GM12801 (cell line): ENCODE data around the gene CCL26.

ENCODE experiments used
- TF ChIP-seq, protein P1 (sequence below): IDR thresholded peaks from one replicate; pipeline ENCODE4 v1.5.1; 2011; ENCODE audit warnings: control low read depth; ENCODE audit not compliant: insufficient read length; ENCODE audit errors: extremely low read depth

The CCL26 gene, protein sequence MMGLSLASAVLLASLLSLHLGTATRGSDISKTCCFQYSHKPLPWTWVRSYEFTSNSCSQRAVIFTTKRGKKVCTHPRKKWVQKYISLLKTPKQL

DNA sequence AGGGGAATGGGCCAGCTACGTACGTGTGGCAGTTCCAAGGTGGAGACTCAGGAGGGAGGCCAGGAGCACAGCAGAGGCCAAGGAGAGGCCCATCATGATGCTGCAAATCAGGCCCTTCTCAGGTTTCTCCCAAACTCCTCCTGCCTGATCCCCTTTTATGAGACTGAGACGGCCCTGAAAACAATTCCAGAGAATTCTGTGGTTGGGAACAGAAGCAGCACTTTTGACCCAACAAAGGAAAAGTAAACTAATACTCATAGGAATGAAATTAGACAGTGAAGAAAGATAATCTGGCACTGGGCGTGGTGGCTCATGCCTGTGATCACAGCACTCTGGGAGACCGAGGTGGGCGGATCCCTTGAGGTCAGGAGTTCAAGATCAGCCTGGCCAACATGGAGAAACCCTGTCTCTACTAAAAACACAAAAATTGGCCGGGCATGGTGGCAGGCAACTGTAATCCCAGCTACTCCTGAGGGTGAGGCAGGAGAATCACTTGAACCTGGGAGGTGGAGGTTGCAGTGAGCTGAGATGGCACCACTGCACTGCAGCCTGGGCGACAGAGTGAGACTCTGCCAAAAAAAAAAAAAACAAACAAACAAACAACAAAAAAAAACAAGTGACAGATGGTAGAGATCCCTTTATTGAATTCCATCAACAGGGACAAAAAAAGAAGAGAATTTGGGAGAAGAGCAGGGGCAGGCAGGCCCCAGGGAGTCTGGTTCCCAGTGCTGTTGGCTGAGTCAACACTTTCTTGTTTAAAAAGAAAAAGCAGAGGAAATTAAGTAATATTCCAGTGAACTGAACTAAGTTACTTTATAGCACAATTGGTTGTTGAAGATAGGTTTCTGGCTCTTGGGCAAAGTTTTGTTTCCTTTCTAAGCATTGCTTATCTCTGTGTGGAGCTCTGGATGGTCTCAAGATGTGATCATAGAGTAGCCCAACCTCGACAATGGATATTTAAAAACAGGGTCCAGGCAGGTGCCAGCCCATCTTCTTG is at the start of gene CCL26:
Gene CCL26 (minus strand): TSS at position 131 of the 997 bp plus-strand sequence. CDS start 35 bp downstream, at position 96.
- TF ChIP-seq, protein P1, sequence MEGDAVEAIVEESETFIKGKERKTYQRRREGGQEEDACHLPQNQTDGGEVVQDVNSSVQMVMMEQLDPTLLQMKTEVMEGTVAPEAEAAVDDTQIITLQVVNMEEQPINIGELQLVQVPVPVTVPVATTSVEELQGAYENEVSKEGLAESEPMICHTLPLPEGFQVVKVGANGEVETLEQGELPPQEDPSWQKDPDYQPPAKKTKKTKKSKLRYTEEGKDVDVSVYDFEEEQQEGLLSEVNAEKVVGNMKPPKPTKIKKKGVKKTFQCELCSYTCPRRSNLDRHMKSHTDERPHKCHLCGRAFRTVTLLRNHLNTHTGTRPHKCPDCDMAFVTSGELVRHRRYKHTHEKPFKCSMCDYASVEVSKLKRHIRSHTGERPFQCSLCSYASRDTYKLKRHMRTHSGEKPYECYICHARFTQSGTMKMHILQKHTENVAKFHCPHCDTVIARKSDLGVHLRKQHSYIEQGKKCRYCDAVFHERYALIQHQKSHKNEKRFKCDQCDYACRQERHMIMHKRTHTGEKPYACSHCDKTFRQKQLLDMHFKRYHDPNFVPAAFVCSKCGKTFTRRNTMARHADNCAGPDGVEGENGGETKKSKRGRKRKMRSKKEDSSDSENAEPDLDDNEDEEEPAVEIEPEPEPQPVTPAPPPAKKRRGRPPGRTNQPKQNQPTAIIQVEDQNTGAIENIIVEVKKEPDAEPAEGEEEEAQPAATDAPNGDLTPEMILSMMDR, result no peak

DNA sequence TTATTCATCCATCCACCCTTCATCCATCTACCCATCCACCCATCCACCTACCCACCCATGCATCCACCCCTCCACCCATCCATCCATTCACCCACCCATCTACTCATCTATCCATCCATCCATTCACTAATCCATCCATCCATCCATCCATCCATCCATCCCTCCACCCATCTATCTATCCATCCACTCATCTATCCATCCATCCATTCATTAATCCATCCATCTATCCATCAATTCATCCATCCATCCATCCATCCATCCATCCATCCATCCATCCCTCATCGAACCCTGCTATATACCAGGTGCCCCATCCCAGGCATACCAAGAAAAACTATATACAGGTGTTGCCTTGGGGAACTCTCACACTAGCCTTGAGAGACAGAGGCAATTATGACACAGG is 48.7 kb upstream of the CCL26 start:
- TF ChIP-seq, protein P1, result no peak

DNA sequence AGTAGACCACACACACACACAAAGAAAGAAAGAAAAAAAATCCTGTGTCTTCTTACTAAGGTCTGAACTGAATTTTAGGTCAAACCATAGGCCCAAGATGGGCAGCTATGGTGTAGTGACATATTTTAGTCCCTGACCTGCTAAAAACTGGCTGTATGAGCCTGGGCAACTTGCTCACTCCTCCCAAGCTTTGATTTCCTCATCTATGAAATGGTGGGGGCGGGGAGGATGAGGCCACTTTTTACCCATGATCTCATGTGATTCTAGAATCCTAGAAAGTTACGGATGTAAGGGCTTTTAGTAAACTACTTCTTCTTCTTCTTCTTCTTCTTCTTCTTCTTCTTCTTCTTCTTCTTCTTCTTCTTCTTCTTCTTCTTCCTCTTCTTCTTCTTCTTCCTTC is 47.7 kb upstream of the CCL26 start:
- TF ChIP-seq, protein P1, result no peak

DNA sequence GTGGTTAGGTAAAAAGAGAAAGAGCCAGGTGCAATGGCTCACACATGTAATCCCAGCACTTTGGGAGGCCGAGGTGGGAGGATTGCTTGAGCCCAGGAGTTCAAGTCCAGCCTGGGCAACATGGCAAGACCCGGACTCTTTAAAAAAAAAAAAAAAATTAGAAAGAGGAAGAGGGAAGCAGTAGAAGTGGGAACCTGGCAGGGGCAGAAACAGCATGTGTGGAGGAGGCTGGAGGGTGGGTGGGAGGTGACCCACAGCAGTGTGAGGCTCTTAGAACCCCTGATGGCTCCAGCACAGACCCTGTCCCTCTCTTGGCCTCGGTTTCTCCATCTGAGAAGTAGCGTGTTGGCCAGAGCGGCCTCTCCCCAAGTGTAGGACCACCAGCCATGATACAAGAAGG is 46.5 kb upstream of the CCL26 start:
- TF ChIP-seq, protein P1, result no peak

DNA sequence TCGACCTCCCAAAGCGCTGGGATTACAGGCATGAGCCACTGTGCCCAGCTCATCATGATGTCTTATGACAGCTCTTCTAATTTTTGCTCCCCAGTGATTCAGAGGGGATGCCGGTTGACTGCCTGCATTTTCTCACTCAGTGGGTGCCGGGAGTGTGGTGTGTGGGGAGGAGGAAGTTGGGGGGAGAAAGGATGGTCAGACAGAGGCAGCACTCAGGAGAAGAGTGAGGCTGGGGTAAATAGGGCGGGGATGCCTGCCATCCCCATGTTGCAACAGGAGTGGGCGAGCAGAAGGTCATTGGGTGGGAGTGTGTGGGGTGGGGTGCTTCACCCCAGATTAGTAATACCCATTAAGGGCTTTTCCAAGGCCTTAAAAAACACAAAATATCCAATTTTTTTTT is 45.1 kb upstream of the CCL26 start:
- TF ChIP-seq, protein P1, result no peak

DNA sequence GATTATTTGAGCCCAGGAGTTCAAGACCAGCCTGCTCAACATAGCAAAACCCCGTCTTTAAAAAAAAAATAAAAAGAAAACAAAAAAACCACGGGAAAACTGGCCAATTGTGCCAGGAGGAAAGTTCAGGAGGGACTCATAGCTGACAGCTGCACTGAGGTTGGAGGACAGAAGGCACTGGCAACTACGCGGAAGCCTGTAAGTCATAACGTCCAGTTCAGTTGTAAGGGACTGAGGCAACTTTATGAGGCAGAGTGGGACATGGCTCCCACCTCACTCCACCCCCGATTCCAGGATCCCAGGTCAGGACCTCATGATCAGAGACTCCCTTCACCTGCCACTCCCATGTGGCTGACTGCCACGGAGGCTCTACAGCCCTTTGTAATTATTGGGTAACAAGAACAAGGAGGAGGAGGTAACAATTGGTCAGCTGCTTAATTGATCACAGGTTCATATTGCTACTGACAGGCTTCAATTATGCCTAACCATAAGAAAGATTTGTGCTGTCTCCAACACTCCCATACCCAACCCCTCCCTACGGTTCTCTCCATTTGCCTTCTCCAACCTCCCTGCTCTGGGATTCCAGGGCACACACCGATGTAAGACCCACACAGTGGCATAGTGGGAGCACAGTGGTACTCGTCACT is 43.5 kb upstream of the CCL26 start:
- TF ChIP-seq, protein P1, result no peak

DNA sequence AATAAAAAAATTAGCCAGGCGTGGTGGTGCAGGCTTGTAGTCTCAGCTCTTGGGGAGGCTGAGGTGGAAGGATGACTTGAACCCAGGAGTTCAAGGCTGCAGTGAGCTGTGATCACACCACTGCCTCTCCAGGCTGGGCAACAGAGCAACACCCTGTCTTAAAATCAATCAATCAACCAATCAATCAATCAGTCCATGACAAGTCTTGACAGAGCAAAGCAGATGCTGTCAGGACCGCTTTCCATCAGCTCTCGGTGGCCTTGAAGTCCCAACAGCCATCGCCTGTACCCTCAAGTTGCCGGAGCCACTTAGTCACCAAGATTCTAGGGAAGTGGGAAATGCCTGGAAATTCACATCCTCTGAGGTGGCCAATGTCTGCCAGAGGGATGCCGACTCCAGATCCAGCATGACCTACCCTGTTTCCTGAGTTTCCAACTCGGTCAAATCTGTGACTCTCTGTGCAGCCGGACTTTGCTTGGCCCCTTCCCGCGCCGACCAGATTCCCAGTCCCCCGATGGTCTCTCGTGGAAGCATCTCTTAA is 42.5 kb upstream of the CCL26 start:
- TF ChIP-seq, protein P1, result no peak
